H9 (cell line): ENCODE data around the gene TPBGL. TPM values are rescaled to one million over a fixed set of nuclear protein-coding genes. Genes with fewer than 3 reads are reported as not detected.

Source experiments
- DNase-seq: peaks from one replicate; pipeline ENCODE4 v3.0.0-alpha.2; 2017
- H2AFZ ChIP-seq: one replicate; pipeline ENCODE4 v1.6.1; 2013; ENCODE audit warnings: mild to moderate bottlenecking, low read length, control low read depth, moderate library complexity
- H2AK5ac ChIP-seq: 2 replicates; pipeline ENCODE4 v1.6.1; 2013; ENCODE audit warnings: low read length, control low read depth, mixed read lengths; ENCODE audit not compliant: insufficient read length
- H2BK120ac ChIP-seq: one replicate; pipeline ENCODE4 v1.6.1; 2013; ENCODE audit warnings: low read depth, mild to moderate bottlenecking, low read length, control low read depth, inconsistent platforms; ENCODE audit not compliant: poor library complexity, severe bottlenecking
- H2BK12ac ChIP-seq: 2 replicates; pipeline ENCODE4 v1.6.1; 2013; ENCODE audit warnings: low read length, control low read depth, mixed read lengths, low read depth; ENCODE audit not compliant: insufficient read length
- H2BK15ac ChIP-seq: 2 replicates; pipeline ENCODE4 v1.6.1; 2013; ENCODE audit warnings: low read depth, low read length, control low read depth
- H2BK20ac ChIP-seq: one replicate; pipeline ENCODE4 v1.6.1; 2013; ENCODE audit warnings: low read depth, mild to moderate bottlenecking, low read length, control low read depth, inconsistent platforms; ENCODE audit not compliant: poor library complexity, severe bottlenecking
- H2BK5ac ChIP-seq: 2 replicates; pipeline ENCODE4 v1.6.1; 2013; ENCODE audit warnings: low read length, control low read depth, mixed read lengths; ENCODE audit not compliant: insufficient read length
- H3K14ac ChIP-seq: 2 replicates; pipeline ENCODE4 v1.6.1; 2013; ENCODE audit warnings: low read length, control low read depth; ENCODE audit not compliant: insufficient read depth
- H3K18ac ChIP-seq: 2 replicates; pipeline ENCODE4 v1.6.1; 2013; ENCODE audit warnings: low read depth, mild to moderate bottlenecking, mixed read lengths, low read length, control low read depth; ENCODE audit not compliant: insufficient read length
- H3K23ac ChIP-seq: 2 replicates; pipeline ENCODE4 v1.6.1; 2013; ENCODE audit warnings: low read length, control low read depth, mixed read lengths, low read depth; ENCODE audit not compliant: insufficient read length
- H3K23me2 ChIP-seq: 2 replicates; pipeline ENCODE4 v1.6.1; 2013; ENCODE audit warnings: low read depth, mild to moderate bottlenecking, mixed read lengths, low read length, control low read depth; ENCODE audit not compliant: insufficient read length, poor library complexity, severe bottlenecking
- H3K27ac ChIP-seq: 2 replicates; pipeline ENCODE4 v1.5.1; 2013; ENCODE audit warnings: low read length, control low read depth, mixed read lengths, low read depth; ENCODE audit not compliant: insufficient read length
- H3K27me3 ChIP-seq: 2 replicates; pipeline ENCODE4 v1.6.1; 2013; ENCODE audit warnings: low read length, control low read depth, inconsistent platforms; ENCODE audit not compliant: insufficient read depth
- H3K4ac ChIP-seq: 2 replicates; pipeline ENCODE4 v1.6.1; 2013; ENCODE audit warnings: low read depth, mild to moderate bottlenecking, control low read depth, inconsistent platforms, low read length, moderate library complexity
- H3K4me1 ChIP-seq: 2 replicates; pipeline ENCODE4 v1.6.1; 2013; ENCODE audit warnings: low read length, control low read depth, inconsistent platforms; ENCODE audit not compliant: insufficient read depth
- H3K4me2 ChIP-seq: 2 replicates; pipeline ENCODE4 v1.6.1; 2013; ENCODE audit warnings: low read length, control low read depth, mixed read lengths; ENCODE audit not compliant: insufficient read length, insufficient read depth
- H3K56ac ChIP-seq: 2 replicates; pipeline ENCODE4 v1.6.1; 2013; ENCODE audit warnings: low read depth, mild to moderate bottlenecking, mixed read lengths, low read length, control low read depth; ENCODE audit not compliant: insufficient read length
- H3K79me1 ChIP-seq: 2 replicates; pipeline ENCODE4 v1.6.1; 2013; ENCODE audit warnings: low read depth, mild to moderate bottlenecking, moderate library complexity, low read length, control low read depth, inconsistent platforms; ENCODE audit not compliant: insufficient read depth, poor library complexity, severe bottlenecking
- H3K79me2 ChIP-seq: 2 replicates; pipeline ENCODE4 v1.6.1; 2013; ENCODE audit warnings: low read length, control low read depth, inconsistent platforms; ENCODE audit not compliant: insufficient read depth
- H3K9ac ChIP-seq: 2 replicates; pipeline ENCODE4 v1.6.1; 2013; ENCODE audit warnings: low read length, control low read depth, mixed read lengths; ENCODE audit not compliant: insufficient read length; ENCODE audit errors: extremely low read depth
- H3K9me3 ChIP-seq: one replicate; pipeline ENCODE4 v1.6.1; 2013; ENCODE audit warnings: low read depth, low read length, inconsistent platforms; ENCODE audit not compliant: control insufficient read depth
- H3T11ph ChIP-seq: one replicate; pipeline ENCODE4 v1.6.1; 2013; ENCODE audit warnings: mild to moderate bottlenecking, low read length, control low read depth, inconsistent platforms
- H4K20me1 ChIP-seq: one replicate; pipeline ENCODE4 v1.6.1; 2013; ENCODE audit not compliant: control insufficient read depth, insufficient read length, insufficient read depth
- H4K5ac ChIP-seq: 2 replicates; pipeline ENCODE4 v1.6.1; 2013; ENCODE audit warnings: low read depth, mild to moderate bottlenecking, mixed read lengths, low read length, control low read depth; ENCODE audit not compliant: insufficient read length
- H4K8ac ChIP-seq: replicated peaks from 2 replicates; pipeline ENCODE4 v1.6.1; 2013; ENCODE audit warnings: low read length, control low read depth, mixed read lengths, low read depth; ENCODE audit not compliant: insufficient read length
- H4K91ac ChIP-seq: 2 replicates; pipeline ENCODE4 v1.6.1; 2013; ENCODE audit warnings: low read depth, mild to moderate bottlenecking, moderate library complexity, mixed read lengths, low read length, control low read depth; ENCODE audit not compliant: insufficient read length
- H3K27ac Mint-ChIP-seq, 3 experiments: 2 replicates in 2 of 3; 3 replicates in 1 of 3; pipeline ENCODE4 v1.8.0; 2020 to 2021; ENCODE audit warnings: mixed read lengths in 3 of 3, mild to moderate bottlenecking in 1 of 3, moderate library complexity in 1 of 3
- H3K27me3 Mint-ChIP-seq: 2 replicates; pipeline ENCODE4 v1.8.0; 2021; ENCODE audit warnings: low read depth, mild to moderate bottlenecking, moderate library complexity, mixed read lengths
- H3K36me3 Mint-ChIP-seq, 3 experiments: 2 replicates in 2 of 3; 3 replicates in 1 of 3; pipeline ENCODE4 v1.8.0; 2020 to 2021; ENCODE audit warnings: low read depth in 3 of 3, mixed read lengths in 3 of 3; ENCODE audit not compliant: insufficient read depth in 1 of 3
- H3K4me1 Mint-ChIP-seq, 2 experiments: 2 replicates each; pipeline ENCODE4 v1.8.0; 2020; ENCODE audit warnings: mixed read lengths in 2 of 2
- H3K4me3 Mint-ChIP-seq, 2 experiments: 2 replicates in 1 of 2; 3 replicates in 1 of 2; pipeline ENCODE4 v1.8.0; 2020 to 2021; ENCODE audit warnings: mild to moderate bottlenecking in 2 of 2, mixed read lengths in 2 of 2, moderate library complexity in 1 of 2
- H3K9me3 Mint-ChIP-seq, 2 experiments: 2 replicates in 1 of 2; 3 replicates in 1 of 2; pipeline ENCODE4 v1.8.0; 2020; ENCODE audit warnings: mild to moderate bottlenecking in 2 of 2, mixed read lengths in 2 of 2, moderate library complexity in 1 of 2
- CTCF ChIP-seq: fragments of 200-600 bp; sonication (generic); conservative IDR thresholded peaks from 3 replicates; pipeline ENCODE4 v1.8.0; 2021; ENCODE audit warnings: antibody characterized with exemption, mild to moderate bottlenecking
- WGBS: extraction: QIAGEN DNeasy Blood & Tissue Kit; methylation state at CpG from one replicate; pipeline ENCODE4 v1.1.7; 2013; ENCODE audit warnings: missing lambda C conversion rate, low lambda C conversion rate, mixed read lengths; ENCODE audit not compliant: insufficient read length; ENCODE audit errors: extremely low coverage; 5-methylcytosine and 5-hydroxymethylcytosine counted together
- total RNA-seq: library from RNA; stranded (reverse); gene quantifications from 2 replicates; pipeline ENCODE4 v1.2.1, GENCODE V29; 2021

Gene TPBGL
- total RNA-seq, 1 experiment from 2014 or later = 0.61 TPM

GRCh38 chr11:75208446-75208845, 32.1 kb upstream of the TPBGL start:
- peaks cover 11% of the 10 kb centered on the region for H3K27me3 Mint-ChIP-seq
- no peak for TF ChIP-seq CTCF
- H3K23ac ChIP-seq = no peak overlapping the region

More at GRCh38 chr11:75208446-75208845, 32.1 kb upstream of the TPBGL start:
- Histone ChIP-seq H4K5ac (no peak overlapping the region), H2AFZ (no peak overlapping the region), H3K27ac (no peak overlapping the region), H2BK15ac (no peak overlapping the region), H4K8ac (no peak overlapping the region), H4K20me1 (no peaks in the 10 kb centered on the region), H3K79me2 (no peaks in the 10 kb centered on the region), H4K91ac (no peak overlapping the region), H2AK5ac (no peak overlapping the region), H3K79me1 (no peaks in the 10 kb centered on the region), H3K4ac (no peak overlapping the region), H2BK120ac (no peak overlapping the region), H2BK5ac (no peak overlapping the region), H3K18ac (no peak overlapping the region), H2BK12ac (no peak overlapping the region), H3K9ac (no peak overlapping the region), H3K56ac (no peak overlapping the region), H3K14ac (no peak overlapping the region), H3K23me2 (no peaks in the 10 kb centered on the region), H3K4me2 (no peak overlapping the region), H3K4me1 (no peaks in the 10 kb centered on the region), H3K27me3 (no peaks in the 10 kb centered on the region), H2BK20ac (no peak overlapping the region), H3T11ph (no peak overlapping the region), H3K9me3 (no peaks in the 10 kb centered on the region)
- Mint-ChIP-seq H3K27ac (no peak overlapping the region), H3K9me3 (no peaks in the 10 kb centered on the region), H3K36me3 (no peaks in the 10 kb centered on the region), H3K4me3 (no peak overlapping the region), H3K4me1 (no peaks in the 10 kb centered on the region)
- no CpG with 5 or more reads among the region's 2 CpGs for WGBS
- DNase-seq = no peak
